Neuronal stem cell (in vitro differentiated cells): ENCODE results near the gene ETV6.
A peak's percentile ranks its signal among the peaks of the same experiment; 100 is the strongest.

Experiments used
- DNase-seq: peaks from one replicate; pipeline ENCODE4 v3.0.0-alpha.2; 2013; ENCODE audit warnings: low spot score
- H2AFZ ChIP-seq: one replicate; pipeline ENCODE4 v1.6.1; 2013; ENCODE audit warnings: mild to moderate bottlenecking, low read length, inconsistent platforms
- H2AK5ac ChIP-seq: 2 replicates; pipeline ENCODE4 v1.6.1; 2013; ENCODE audit warnings: low read depth, mild to moderate bottlenecking, inconsistent platforms, low read length, moderate library complexity, mixed read lengths
- H2BK120ac ChIP-seq: 2 replicates; pipeline ENCODE4 v1.6.1; 2013; ENCODE audit warnings: low read depth, mild to moderate bottlenecking, inconsistent platforms, low read length, moderate library complexity, mixed read lengths
- H2BK12ac ChIP-seq: one replicate; pipeline ENCODE4 v1.6.1; 2013; ENCODE audit warnings: low read length, inconsistent platforms
- H2BK15ac ChIP-seq: 2 replicates; pipeline ENCODE4 v1.6.1; 2013; ENCODE audit warnings: mild to moderate bottlenecking, low read length, inconsistent platforms, mixed read lengths
- H2BK5ac ChIP-seq: one replicate; pipeline ENCODE4 v1.6.1; 2013; ENCODE audit warnings: inconsistent platforms, mild to moderate bottlenecking, low read length, moderate library complexity
- H3K14ac ChIP-seq: one replicate; pipeline ENCODE4 v1.6.1; 2013; ENCODE audit warnings: low read length, inconsistent platforms
- H3K18ac ChIP-seq: 2 replicates; pipeline ENCODE4 v1.6.1; 2013; ENCODE audit warnings: low read length, inconsistent platforms
- H3K23ac ChIP-seq: 2 replicates; pipeline ENCODE4 v1.6.1; 2013; ENCODE audit warnings: low read depth, mild to moderate bottlenecking, mixed read lengths, low read length, inconsistent platforms; ENCODE audit not compliant: poor library complexity
- H3K27ac ChIP-seq: replicated peaks from 3 replicates; pipeline ENCODE4 v1.5.1; 2013; ENCODE audit warnings: low read length, inconsistent platforms
- H3K27me3 ChIP-seq, 3 experiments: 2 replicates each; pipeline ENCODE4 v1.6.1; 2013; ENCODE audit warnings: low read length in 3 of 3, mild to moderate bottlenecking in 2 of 3, inconsistent platforms in 1 of 3, low read depth in 1 of 3, mixed read lengths in 1 of 3, moderate library complexity in 1 of 3; ENCODE audit not compliant: control insufficient read depth in 3 of 3, insufficient read depth in 3 of 3
- H3K36me3 ChIP-seq, 2 donors: replicated peaks in 1 of 2; 2 replicates each; pipeline ENCODE4 v1.6.1; 2013; ENCODE audit warnings: low read length in 2 of 2; ENCODE audit not compliant: control insufficient read depth in 2 of 2, insufficient read depth in 2 of 2
- H3K4ac ChIP-seq: 2 replicates; pipeline ENCODE4 v1.6.1; 2013; ENCODE audit warnings: inconsistent platforms, mild to moderate bottlenecking, low read length, moderate library complexity
- H3K4me1 ChIP-seq, 2 donors: 1 replicate in 1 of 2; 2 replicates in 1 of 2; pipeline ENCODE4 v1.6.1; 2013; ENCODE audit warnings: low read length in 2 of 2, low read depth in 1 of 2; ENCODE audit not compliant: control insufficient read depth in 2 of 2, insufficient read depth in 1 of 2
- H3K4me2 ChIP-seq: one replicate; pipeline ENCODE4 v1.6.1; 2013; ENCODE audit warnings: mild to moderate bottlenecking, low read length, inconsistent platforms; ENCODE audit not compliant: insufficient read depth, poor library complexity, severe bottlenecking
- H3K4me3 ChIP-seq, 2 donors: 2 replicates each; pipeline ENCODE4 v1.5.1; 2013; ENCODE audit warnings: low read length in 2 of 2, mild to moderate bottlenecking in 2 of 2, inconsistent platforms in 1 of 2, moderate library complexity in 1 of 2
- H3K79me1 ChIP-seq: one replicate; pipeline ENCODE4 v1.6.1; 2013; ENCODE audit warnings: low read depth, mild to moderate bottlenecking, inconsistent platforms, low read length, moderate library complexity
- H3K9ac ChIP-seq: one replicate; pipeline ENCODE4 v1.6.1; 2013; ENCODE audit warnings: mild to moderate bottlenecking, low read depth, low read length, inconsistent platforms; ENCODE audit not compliant: poor library complexity
- H3K9me3 ChIP-seq, 2 donors: replicated peaks in 1 of 2; 2 replicates each; pipeline versions ENCODE3 to v1.6.1; 2013; ENCODE audit warnings: low read length in 2 of 2, mild to moderate bottlenecking in 2 of 2, inconsistent platforms in 1 of 2, low read depth in 1 of 2, mixed read lengths in 1 of 2, moderate library complexity in 1 of 2; ENCODE audit not compliant: control insufficient read depth in 2 of 2, insufficient read depth in 1 of 2
- H4K8ac ChIP-seq: one replicate; pipeline ENCODE4 v1.6.1; 2013; ENCODE audit warnings: low read depth, mild to moderate bottlenecking, inconsistent platforms, low read length, moderate library complexity
- H4K91ac ChIP-seq: one replicate; pipeline ENCODE4 v1.6.1; 2013; ENCODE audit warnings: low read length, low read depth, mild to moderate bottlenecking, inconsistent platforms; ENCODE audit not compliant: poor library complexity
- WGBS, 2 donors: extraction: QIAGEN DNeasy Blood & Tissue Kit; methylation state at CpG; one replicate each; pipeline ENCODE4 v1.1.7; 2013; ENCODE audit warnings: missing lambda C conversion rate in 2 of 2, mixed read lengths in 1 of 2; ENCODE audit not compliant: insufficient read length in 2 of 2, insufficient replicate concordance in 1 of 2; ENCODE audit errors: extremely low coverage in 2 of 2; 5-methylcytosine and 5-hydroxymethylcytosine counted together

Gene ETV6

DNA sequence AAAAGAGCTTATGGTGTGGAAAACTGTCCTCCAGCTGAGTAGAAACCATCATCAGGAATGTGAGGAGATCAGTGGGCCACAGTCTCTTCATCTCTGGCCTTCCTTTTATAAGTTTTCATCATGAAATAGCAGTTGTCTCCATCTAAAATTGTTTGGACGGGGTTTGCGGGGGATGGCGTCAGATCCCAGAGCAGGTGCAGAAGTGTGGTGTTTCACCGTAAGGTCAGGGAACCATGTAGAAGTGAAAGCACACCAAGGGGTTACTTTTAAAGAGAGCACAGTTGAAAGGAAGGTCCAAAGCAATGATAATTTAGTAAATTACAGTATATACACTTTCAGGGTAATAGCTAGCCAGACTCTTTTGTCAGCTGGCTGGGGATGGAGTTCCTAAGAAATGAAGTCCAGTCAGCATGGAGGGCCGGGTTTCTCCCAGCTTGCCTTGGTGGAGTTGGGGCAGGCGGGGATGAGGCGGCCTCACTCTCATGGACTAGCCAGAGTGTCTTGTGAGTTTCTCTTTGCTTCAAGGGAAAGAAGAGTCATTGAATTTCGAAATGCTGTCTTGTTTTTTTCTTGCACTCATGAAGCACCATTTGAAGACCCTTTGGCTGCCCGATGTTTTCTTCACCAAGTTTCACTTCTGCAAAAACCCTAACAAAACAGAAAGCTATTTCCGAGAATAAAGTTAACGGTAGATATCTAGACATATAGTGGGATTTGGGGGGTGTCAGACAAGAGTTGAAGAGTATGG is 100.6 kb downstream of the ETV6 start:
- DNase-seq: no peak

GRCh38 chr12:11752403-11753149 is 103.1 kb downstream of the ETV6 start:
- peaks cover 0 to 4% of the 10 kb centered on the region in 2 donors for H3K4me1 ChIP-seq
- H3K18ac ChIP-seq: peak overlapping the region; percentile 67
- H3K23ac ChIP-seq: no peak overlapping the region
- H2BK12ac ChIP-seq: no peak overlapping the region
- H2BK15ac ChIP-seq: no peak overlapping the region
- no peak overlapping the region for H2AK5ac ChIP-seq
- no peak overlapping the region for H4K91ac ChIP-seq
- H2BK5ac ChIP-seq: no peak overlapping the region
- H3K27ac ChIP-seq: no peak overlapping the region
- H3K36me3 ChIP-seq: peaks cover 0 to 35% of the 10 kb centered on the region in 2 donors
- no peak overlapping the region for H4K8ac ChIP-seq
- peak overlapping the region; percentile 39 for H3K9ac ChIP-seq
- H3K14ac ChIP-seq: no peak overlapping the region
- H3K4me2 ChIP-seq: no peak overlapping the region
- no peak for DNase-seq
- H3K4me3 ChIP-seq: no peak overlapping the region
- H3K9me3 ChIP-seq: no peaks in the 10 kb centered on the region
- H3K79me1 ChIP-seq: no peaks in the 10 kb centered on the region
- H2AFZ ChIP-seq: no peak overlapping the region
- H3K4ac ChIP-seq: no peak overlapping the region
- no peaks in the 10 kb centered on the region for H3K27me3 ChIP-seq
- no peak overlapping the region for H2BK120ac ChIP-seq
- WGBS, 2 donors: no CpG with 5 or more reads among the region's 21 CpGs

More for the DNA sequence above, 100.6 kb downstream of the ETV6 start:
- Histone ChIP-seq H3K4me3 (no peak overlapping the region), H2BK5ac (no peak overlapping the region), H3K27ac (no peak overlapping the region), H3K9ac (no peak overlapping the region), H3K23ac (no peak overlapping the region), H2BK15ac (no peak overlapping the region), H3K9me3 (no peaks in the 10 kb centered on the region), H3K4me1 (peaks cover 0 to 3% of the 10 kb centered on the region in 2 donors), H3K14ac (no peak overlapping the region), H4K91ac (no peak overlapping the region), H3K4ac (no peak overlapping the region), H3K27me3 (no peaks in the 10 kb centered on the region), H3K18ac (no peak overlapping the region), H3K36me3 (peaks cover 0 to 21% of the 10 kb centered on the region in 2 donors), H2AFZ (no peak overlapping the region), H4K8ac (no peak overlapping the region), H2AK5ac (no peak overlapping the region), H2BK120ac (no peak overlapping the region), H3K4me2 (no peak overlapping the region), H3K79me1 (no peaks in the 10 kb centered on the region), H2BK12ac (no peak overlapping the region)
- no CpG with 5 or more reads among the region's 11 CpGs for WGBS, 2 donors

- H3K4me1 ChIP-seq: peaks cover 0 to 5% of the 10 kb centered on the region in 2 donors
- no peak overlapping the region for H2BK15ac ChIP-seq
- H3K27ac ChIP-seq: no peak overlapping the region
- no peak overlapping the region for H3K14ac ChIP-seq
- no peak overlapping the region for H3K23ac ChIP-seq
- H4K91ac ChIP-seq: no peak overlapping the region
- no peak overlapping the region for H2BK12ac ChIP-seq
- no peak overlapping the region for H3K4ac ChIP-seq
- no peak overlapping the region for H4K8ac ChIP-seq
- H3K79me1 ChIP-seq: no peaks in the 10 kb centered on the region
- no peak overlapping the region for H3K18ac ChIP-seq
- H2BK5ac ChIP-seq: no peak overlapping the region
- H3K4me2 ChIP-seq: no peak overlapping the region
- no CpG with 5 or more reads among the region's 2 CpGs for WGBS, 2 donors
- no peak overlapping the region for H2AK5ac ChIP-seq
- no peak overlapping the region for H2AFZ ChIP-seq
- no peaks in the 10 kb centered on the region for H3K27me3 ChIP-seq
- peaks cover 0 to 37% of the 10 kb centered on the region in 2 donors for H3K36me3 ChIP-seq
- H3K9me3 ChIP-seq: no peaks in the 10 kb centered on the region
- no peak for DNase-seq
- H2BK120ac ChIP-seq: no peak overlapping the region
- no peak overlapping the region for H3K9ac ChIP-seq
- no peak overlapping the region for H3K4me3 ChIP-seq
Observed at GRCh38 chr12:11753150-11753499, 103.7 kb downstream of the ETV6 start.

GRCh38 chr12:11753826-11754225 is 104.4 kb downstream of the ETV6 start:
- Histone ChIP-seq H2AFZ (no peak overlapping the region), H2AK5ac (no peak overlapping the region), H3K79me1 (no peaks in the 10 kb centered on the region), H2BK5ac (no peak overlapping the region), H3K36me3 (peaks cover 0 to 37% of the 10 kb centered on the region in 2 donors), H2BK15ac (no peak overlapping the region), H3K4me1 (peaks cover 0 to 11% of the 10 kb centered on the region in 2 donors), H3K27me3 (no peaks in the 10 kb centered on the region), H2BK12ac (no peak overlapping the region), H3K4me2 (no peak overlapping the region), H4K91ac (no peak overlapping the region), H3K4ac (no peak overlapping the region), H3K18ac (no peak overlapping the region), H3K9ac (no peak overlapping the region), H3K23ac (no peak overlapping the region), H4K8ac (no peak overlapping the region), H3K27ac (no peak overlapping the region), H3K9me3 (no peaks in the 10 kb centered on the region), H3K4me3 (no peak overlapping the region), H2BK120ac (no peak overlapping the region), H3K14ac (no peak overlapping the region)
- DNase-seq: no peak
- no CpG with 5 or more reads among the region's 5 CpGs for WGBS, 2 donors
